Cardiac muscle cell (in vitro differentiated cells and primary cell): ENCODE results near the gene L2HGDH. TPM values are rescaled to one million over a fixed set of nuclear protein-coding genes. Genes with fewer than 3 reads are reported as not detected.
A peak's percentile ranks its signal among the peaks of the same experiment; 100 is the strongest.

Experiments
- DNase-seq, 2 donors: peaks; one replicate each; pipeline versions ENCODE4 v3.0.0 to v3.0.0-alpha.2; 2010 to 2017; ENCODE audit warnings: low read depth in 1 of 2, low spot score in 1 of 2
- H3K27ac ChIP-seq: fragments of 200-600 bp; sonication (generic); 2 replicates; pipeline ENCODE4 v1.5.1; 2016
- H3K27me3 ChIP-seq: fragments of 200-600 bp; sonication (generic); 2 replicates; pipeline ENCODE4 v1.6.0; 2016; ENCODE audit warnings: control low read depth
- H3K36me3 ChIP-seq: fragments of 200-600 bp; sonication (generic); 2 replicates; pipeline ENCODE4 v1.5.1; 2016; ENCODE audit warnings: control low read depth
- H3K4me1 ChIP-seq: fragments of 200-600 bp; sonication (generic); 2 replicates; pipeline ENCODE4 v1.8.1; 2017; ENCODE audit warnings: low read depth, mild to moderate bottlenecking, mixed run types
- H3K4me3 ChIP-seq: fragments of 200-600 bp; sonication (generic); 2 replicates; pipeline ENCODE4 v1.5.1; 2016; ENCODE audit warnings: mild to moderate bottlenecking
- H3K9me3 ChIP-seq: fragments of 200-600 bp; sonication (generic); 2 replicates; pipeline ENCODE4 v1.5.1; 2017; ENCODE audit warnings: low read depth, mild to moderate bottlenecking, control low read depth
- polyA plus RNA-seq: library from polyadenylated mRNA; unstranded; fragments of >200 nt; fragmentation: Nextera tagmentation; extraction: Ambion mirVana; gene quantifications from 2 replicates; pipeline ENCODE4 v1.2.1, GENCODE V29; 2016
- total RNA-seq: library from RNA; depleted of rRNA; stranded (reverse); fragments of >200 nt; gene quantifications from 2 replicates; pipeline ENCODE4 v1.2.3, GENCODE V29; 2016
- TF ChIP-seq, protein P1 (sequence below): IDR thresholded peaks from 2 replicates; pipeline ENCODE4 v1.5.1; 2012; ENCODE audit warnings: low read depth, mild to moderate bottlenecking, low read length

Gene L2HGDH
- total RNA-seq (13.8 and 14.4 TPM in 2 replicates), polyA plus RNA-seq (9.4 and 18.3 TPM in 2 replicates)

DNA sequence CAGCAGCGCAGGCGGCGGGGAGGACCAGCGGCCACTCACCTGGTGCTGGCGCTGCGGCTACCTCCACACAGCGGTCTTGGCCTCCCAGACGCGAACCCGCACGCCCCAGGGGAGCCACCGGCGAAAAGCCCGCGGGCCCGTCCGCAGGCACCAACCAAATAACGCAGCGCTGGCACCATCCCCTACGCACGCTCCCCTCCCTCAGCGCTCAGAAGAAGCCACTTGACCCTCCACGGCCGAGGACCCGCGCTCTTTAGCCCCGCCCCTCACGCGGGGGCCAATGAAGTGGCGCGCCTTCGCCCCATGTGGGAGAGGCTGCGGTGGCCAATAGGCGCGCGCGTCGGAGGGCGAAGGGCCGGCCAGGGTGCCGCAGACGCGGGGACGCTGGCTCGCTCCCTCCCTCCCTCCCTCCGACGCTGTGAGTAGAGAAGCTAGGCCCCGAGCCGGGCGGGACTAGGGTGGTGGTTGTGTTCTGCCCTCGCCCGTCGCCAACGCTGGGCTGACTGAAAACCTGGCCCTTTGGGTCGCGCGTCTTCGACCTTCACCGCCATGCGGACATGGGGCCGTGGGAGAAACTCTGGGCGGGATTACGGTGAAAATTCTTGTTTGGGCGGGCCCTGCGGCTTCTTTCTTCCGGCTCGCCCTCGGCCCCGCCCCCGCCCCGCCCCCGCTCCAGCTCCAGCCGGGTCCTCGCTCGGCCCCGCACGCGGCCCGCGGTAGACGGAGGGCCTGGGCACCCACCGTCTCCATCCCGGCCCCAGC is at the start of gene L2HGDH, which contains the start of gene DMAC2L:
Gene L2HGDH (minus strand): TSS at position 258 of the 762 bp plus-strand sequence. CDS start 79 bp downstream, at position 179.
Gene DMAC2L (plus strand): TSS at position 353 of the 762 bp plus-strand sequence. CDS start 9,164 bp downstream, outside the sequence.
- TF ChIP-seq, protein P1, sequence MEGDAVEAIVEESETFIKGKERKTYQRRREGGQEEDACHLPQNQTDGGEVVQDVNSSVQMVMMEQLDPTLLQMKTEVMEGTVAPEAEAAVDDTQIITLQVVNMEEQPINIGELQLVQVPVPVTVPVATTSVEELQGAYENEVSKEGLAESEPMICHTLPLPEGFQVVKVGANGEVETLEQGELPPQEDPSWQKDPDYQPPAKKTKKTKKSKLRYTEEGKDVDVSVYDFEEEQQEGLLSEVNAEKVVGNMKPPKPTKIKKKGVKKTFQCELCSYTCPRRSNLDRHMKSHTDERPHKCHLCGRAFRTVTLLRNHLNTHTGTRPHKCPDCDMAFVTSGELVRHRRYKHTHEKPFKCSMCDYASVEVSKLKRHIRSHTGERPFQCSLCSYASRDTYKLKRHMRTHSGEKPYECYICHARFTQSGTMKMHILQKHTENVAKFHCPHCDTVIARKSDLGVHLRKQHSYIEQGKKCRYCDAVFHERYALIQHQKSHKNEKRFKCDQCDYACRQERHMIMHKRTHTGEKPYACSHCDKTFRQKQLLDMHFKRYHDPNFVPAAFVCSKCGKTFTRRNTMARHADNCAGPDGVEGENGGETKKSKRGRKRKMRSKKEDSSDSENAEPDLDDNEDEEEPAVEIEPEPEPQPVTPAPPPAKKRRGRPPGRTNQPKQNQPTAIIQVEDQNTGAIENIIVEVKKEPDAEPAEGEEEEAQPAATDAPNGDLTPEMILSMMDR, result no peak
- Histone ChIP-seq H3K9me3 (no peaks in the 10 kb centered on the region), H3K4me1 (peaks cover 6% of the 10 kb centered on the region), H3K27me3 (no peaks in the 10 kb centered on the region), H3K4me3 (peak within 1 kb of the TSS; percentile 43), H3K27ac (peak within 1 kb of the TSS; percentile 95), H3K36me3 (no peaks in the 10 kb centered on the region)
- DNase-seq, result peak; percentile 95 to 98

DNA sequence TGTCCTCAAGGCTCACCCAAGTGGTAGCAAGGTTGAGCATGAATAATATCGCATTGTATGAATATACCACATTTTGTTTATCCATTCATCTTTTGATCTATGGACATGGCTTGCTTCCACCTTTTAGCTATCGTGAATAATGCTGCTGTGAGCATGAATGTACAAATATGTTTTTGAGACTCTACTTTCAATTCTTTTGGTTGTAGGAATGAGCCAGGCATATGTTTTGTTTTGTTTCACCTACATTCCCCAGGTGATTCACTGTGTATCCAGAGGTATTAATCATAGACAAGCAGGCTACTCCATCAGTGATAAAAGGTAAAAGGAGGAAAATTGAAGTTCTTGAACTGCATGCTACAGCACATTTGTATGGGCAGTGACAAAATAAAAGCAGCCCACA is 48.8 kb upstream of the L2HGDH start:
- DNase-seq, result no peak
- TF ChIP-seq, protein P1, result no peak
- H3K27ac ChIP-seq, result no peak overlapping the region
- no peaks in the 10 kb centered on the region for H3K4me1 ChIP-seq
- H3K27me3 ChIP-seq, result no peaks in the 10 kb centered on the region
- no peaks in the 10 kb centered on the region for H3K36me3 ChIP-seq
- no peak overlapping the region for H3K4me3 ChIP-seq
- H3K9me3 ChIP-seq, result no peaks in the 10 kb centered on the region

DNA sequence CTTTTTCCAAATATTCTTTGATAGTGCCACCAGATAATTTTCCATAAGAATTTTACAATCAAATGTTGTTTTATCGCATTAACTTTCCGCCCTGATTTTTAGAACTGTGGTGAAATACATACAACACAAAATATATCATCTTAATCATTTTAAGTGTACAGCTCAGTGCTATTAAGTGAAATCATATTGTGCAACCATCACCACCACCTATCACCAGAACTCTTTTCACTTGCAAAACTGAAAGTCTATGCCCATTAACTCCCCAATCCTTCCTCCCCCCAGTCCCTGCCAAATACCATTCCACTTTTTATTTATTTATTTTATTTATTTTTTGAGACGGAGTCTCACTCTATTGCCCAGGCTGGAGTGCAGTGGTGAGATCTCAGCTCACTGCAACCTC is 48.1 kb upstream of the L2HGDH start:
- H3K36me3 ChIP-seq, result no peaks in the 10 kb centered on the region
- H3K4me3 ChIP-seq, result no peak overlapping the region
- DNase-seq, result no peak
- no peaks in the 10 kb centered on the region for H3K4me1 ChIP-seq
- TF ChIP-seq, protein P1, result no peak
- no peaks in the 10 kb centered on the region for H3K27me3 ChIP-seq
- no peaks in the 10 kb centered on the region for H3K9me3 ChIP-seq
- no peak overlapping the region for H3K27ac ChIP-seq

DNA sequence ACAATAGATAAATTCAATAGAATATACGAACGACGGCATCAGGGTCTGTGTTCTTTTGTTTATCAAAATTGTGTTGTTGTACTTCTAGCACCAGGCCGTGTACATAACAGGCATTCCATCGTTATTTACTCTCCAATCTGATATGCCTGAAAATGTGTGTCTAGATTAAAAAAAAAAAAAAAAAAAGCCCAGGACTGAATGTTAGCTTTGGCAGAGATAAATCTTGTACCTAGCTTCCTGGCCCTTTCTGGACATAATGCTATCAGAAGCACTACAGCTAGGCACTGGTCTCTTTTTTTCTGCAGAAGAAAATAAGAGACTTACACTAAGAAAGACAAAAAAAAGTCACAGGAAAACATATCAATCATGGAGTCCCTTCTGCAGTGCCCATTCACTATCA is 47.6 kb upstream of the L2HGDH start:
- no peak for DNase-seq
- TF ChIP-seq, protein P1, result no peak
- Histone ChIP-seq H3K36me3 (no peaks in the 10 kb centered on the region), H3K27me3 (no peaks in the 10 kb centered on the region), H3K4me3 (no peak overlapping the region), H3K27ac (no peak overlapping the region), H3K4me1 (no peaks in the 10 kb centered on the region), H3K9me3 (no peaks in the 10 kb centered on the region)

DNA sequence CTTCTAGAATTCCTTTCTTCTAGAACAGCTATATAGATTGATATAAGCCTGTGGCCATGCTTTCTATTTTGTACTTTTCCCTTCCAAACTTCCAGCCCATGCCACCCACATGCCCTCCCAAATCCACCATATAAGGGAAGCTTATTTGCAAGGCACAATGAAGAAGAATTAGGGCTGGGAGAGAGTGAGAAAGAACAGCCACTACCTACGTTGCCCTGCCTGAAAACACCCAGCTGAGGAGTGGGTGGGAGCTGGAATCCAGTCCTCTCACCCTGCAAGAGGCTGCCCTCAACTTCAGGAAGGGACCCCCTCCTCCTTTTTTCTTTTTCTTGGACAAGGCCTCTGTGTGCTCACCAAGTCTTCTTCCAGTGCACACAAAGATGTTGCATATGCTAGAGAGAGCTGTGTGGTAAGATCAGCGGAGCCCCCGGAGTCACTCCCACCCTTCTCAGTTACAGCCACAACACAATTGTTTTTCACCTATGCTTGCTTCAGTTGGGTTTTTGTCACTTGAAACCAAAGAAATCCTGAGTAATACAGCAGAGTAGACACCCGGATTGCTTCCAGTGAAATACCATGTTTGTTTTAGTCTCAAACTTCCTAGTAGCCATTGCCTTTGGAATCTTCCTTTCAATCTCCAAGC is 45.8 kb upstream of the L2HGDH start:
- H3K36me3 ChIP-seq, result no peaks in the 10 kb centered on the region
- H3K27me3 ChIP-seq, result no peaks in the 10 kb centered on the region
- TF ChIP-seq, protein P1, result no peak
- no peak overlapping the region for H3K4me3 ChIP-seq
- no peaks in the 10 kb centered on the region for H3K9me3 ChIP-seq
- DNase-seq, result no peak
- no peak overlapping the region for H3K27ac ChIP-seq
- H3K4me1 ChIP-seq, result no peaks in the 10 kb centered on the region
